Fibroblast of villous mesenchyme (primary cell): Measurements from ENCODE around the gene ZNF415. TPM values are rescaled to one million over a fixed set of nuclear protein-coding genes. Genes with fewer than 3 reads are reported as not detected.

Experiments used
- DNase-seq: peaks from one replicate; pipeline ENCODE4 v3.0.0-alpha.2; 2010; ENCODE audit warnings: low read depth
- H3K4me3 ChIP-seq: 2 replicates; pipeline ENCODE4 v1.5.1; 2011; ENCODE audit warnings: low read depth, mild to moderate bottlenecking, low read length
- total RNA-seq: library from RNA; depleted of rRNA; stranded (reverse); fragments of >200 nt; gene quantifications from 2 replicates; pipeline ENCODE4 v1.2.3, GENCODE V29; 2012
- TF ChIP-seq, protein P1 (sequence below): IDR thresholded peaks from 2 replicates; pipeline ENCODE4 v1.5.1; 2012; ENCODE audit warnings: low read depth, mild to moderate bottlenecking, low read length; ENCODE audit not compliant: insufficient read depth

The ZNF415 gene
- total RNA-seq, 1 donor: 2.2 TPM

GRCh38 chr19:53082929-53083328 lies 49.8 kb downstream of the ZNF415 start:
- TF ChIP-seq, protein P1, sequence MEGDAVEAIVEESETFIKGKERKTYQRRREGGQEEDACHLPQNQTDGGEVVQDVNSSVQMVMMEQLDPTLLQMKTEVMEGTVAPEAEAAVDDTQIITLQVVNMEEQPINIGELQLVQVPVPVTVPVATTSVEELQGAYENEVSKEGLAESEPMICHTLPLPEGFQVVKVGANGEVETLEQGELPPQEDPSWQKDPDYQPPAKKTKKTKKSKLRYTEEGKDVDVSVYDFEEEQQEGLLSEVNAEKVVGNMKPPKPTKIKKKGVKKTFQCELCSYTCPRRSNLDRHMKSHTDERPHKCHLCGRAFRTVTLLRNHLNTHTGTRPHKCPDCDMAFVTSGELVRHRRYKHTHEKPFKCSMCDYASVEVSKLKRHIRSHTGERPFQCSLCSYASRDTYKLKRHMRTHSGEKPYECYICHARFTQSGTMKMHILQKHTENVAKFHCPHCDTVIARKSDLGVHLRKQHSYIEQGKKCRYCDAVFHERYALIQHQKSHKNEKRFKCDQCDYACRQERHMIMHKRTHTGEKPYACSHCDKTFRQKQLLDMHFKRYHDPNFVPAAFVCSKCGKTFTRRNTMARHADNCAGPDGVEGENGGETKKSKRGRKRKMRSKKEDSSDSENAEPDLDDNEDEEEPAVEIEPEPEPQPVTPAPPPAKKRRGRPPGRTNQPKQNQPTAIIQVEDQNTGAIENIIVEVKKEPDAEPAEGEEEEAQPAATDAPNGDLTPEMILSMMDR: no peak
- no peak for DNase-seq
- H3K4me3 ChIP-seq: no peak overlapping the region

GRCh38 chr19:53079313-53079924 lies 53.3 kb downstream of the ZNF415 start:
- H3K4me3 ChIP-seq: no peak overlapping the region
- no peak for DNase-seq

DNA sequence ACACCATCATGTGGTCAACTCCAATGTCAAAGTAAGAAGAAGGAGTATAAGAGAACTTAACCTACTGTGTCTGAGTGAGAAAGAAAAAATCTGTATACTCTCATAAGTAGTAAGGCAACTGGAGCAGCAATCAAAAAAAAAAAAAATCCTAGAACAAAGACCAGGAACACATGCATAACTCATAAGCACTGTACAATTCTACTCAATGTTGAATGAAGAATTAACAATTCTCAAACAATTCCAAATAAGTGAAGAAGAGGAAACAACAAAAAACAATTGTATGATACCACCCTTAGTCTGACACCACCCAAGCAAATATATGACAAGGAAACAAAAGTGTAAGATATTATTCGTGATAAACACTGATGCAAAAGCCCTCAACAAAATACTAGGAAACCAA lies 54.0 kb downstream of the ZNF415 start:
- TF ChIP-seq, protein P1: no peak
- no peak overlapping the region for H3K4me3 ChIP-seq

More at GRCh38 chr19:53079313-53079924, 53.3 kb downstream of the ZNF415 start:
- TF ChIP-seq, protein P1: no peak

DNA sequence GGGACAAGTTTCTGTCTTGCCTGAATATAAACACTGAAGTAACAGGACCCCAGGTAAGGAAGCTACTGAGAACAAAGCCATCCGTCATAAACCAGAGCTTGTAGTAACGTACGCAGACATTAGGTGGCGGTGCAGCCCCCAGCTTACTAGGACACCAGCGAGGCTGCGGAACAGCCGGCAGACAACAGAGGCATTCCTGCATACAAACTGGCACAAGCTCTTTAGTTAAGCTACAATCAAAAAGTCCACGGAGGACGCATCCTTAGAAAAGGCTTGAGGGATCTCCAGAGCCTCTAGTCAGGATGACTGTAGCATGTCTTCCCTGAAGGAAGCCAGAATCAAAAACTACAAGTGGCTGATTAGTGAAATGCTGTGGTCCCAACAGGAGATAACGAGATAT lies 55.7 kb downstream of the ZNF415 start:
- DNase-seq: peak; percentile 65
- TF ChIP-seq, protein P1: peak; percentile 77
- no peak overlapping the region for H3K4me3 ChIP-seq

More for the DNA sequence above, 54.0 kb downstream of the ZNF415 start:
- no peak for DNase-seq

DNA sequence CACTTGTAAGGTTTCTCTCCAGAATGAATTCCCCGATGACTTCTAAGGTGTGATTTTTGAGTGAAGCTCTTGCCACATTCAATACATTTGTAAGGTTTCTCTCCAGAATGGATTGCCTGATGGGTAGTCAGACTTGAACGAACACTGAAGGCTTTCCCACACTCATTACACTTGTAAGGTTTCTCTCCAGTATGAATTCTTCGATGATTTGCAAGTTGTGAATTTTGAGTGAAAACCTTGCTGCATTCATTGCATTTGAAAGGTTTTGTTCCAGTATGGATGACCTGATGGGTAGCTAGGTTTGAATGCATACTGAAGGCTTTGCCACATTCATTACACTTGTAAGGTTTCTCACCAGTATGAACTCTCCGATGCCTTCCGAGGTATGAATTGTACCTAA lies 63.9 kb downstream of the ZNF415 start:
- H3K4me3 ChIP-seq: no peak overlapping the region
- no peak for DNase-seq
- TF ChIP-seq, protein P1: no peak

GRCh38 chr19:53068199-53068598 lies 64.5 kb downstream of the ZNF415 start:
- TF ChIP-seq, protein P1: no peak

More at GRCh38 chr19:53068199-53068598, 64.5 kb downstream of the ZNF415 start:
- no peak for DNase-seq
- H3K4me3 ChIP-seq: no peak overlapping the region
